Measurements from ENCODE around the gene SPINK1. TPM values are rescaled to one million over a fixed set of nuclear protein-coding genes. Genes with fewer than 3 reads are reported as not detected.
"Not testable (repeated sequence)": the region's sequence is repeated elsewhere in the genome, so short reads cannot be mapped to it uniquely, and the experiment has no call there.

Gene SPINK1
- total RNA-seq, 1 experiment from 2014 or later, result 4.5 TPM

DNA sequence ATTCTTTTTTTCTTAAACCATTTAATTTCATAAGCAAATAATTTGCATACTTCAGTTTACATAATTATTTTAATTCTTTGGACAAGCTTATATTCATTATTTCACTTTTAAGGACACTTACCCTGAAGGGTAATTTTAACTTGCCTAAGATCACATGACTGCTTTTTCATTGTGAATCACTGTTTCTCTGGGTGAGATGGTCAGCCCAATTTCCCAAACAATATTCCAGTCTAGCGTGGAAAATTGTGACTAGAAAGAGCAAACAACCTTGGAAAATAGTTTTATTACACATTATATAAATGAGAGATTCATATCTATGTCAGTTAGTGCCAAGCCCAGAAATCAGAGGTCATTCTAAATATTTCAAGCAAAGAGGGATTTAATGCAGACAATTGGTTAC lies 27.5 kb downstream of the SPINK1 start:
- Histone ChIP-seq H3K9me3 (ENCODE audit: control insufficient read depth in 1 of 2, insufficient read depth in 1 of 2, low read depth in 1 of 2, low read length in 2 of 2) (no peaks in the 10 kb centered on the region), H3K27me3 (ENCODE audit: insufficient read depth, low read length) (peaks cover 8% of the 10 kb centered on the region), H3K9me2 (ENCODE audit: insufficient read depth) (no peaks in the 10 kb centered on the region), H3K36me3 (ENCODE audit: control insufficient read depth in 1 of 2, insufficient read depth in 2 of 2, low read length in 2 of 2) (no peaks in the 10 kb centered on the region), H3K4me2 (ENCODE audit: low read length) (no peak overlapping the region), H3K79me2 (ENCODE audit: insufficient read depth, low read length) (no peaks in the 10 kb centered on the region), H3K27ac (ENCODE audit: low read depth, low read length) (no peak overlapping the region), H3K4me1 (ENCODE audit: control insufficient read depth in 1 of 2, insufficient read depth in 2 of 2, low read length in 2 of 2) (no peaks in the 10 kb centered on the region), H3K9ac (ENCODE audit: low read length) (no peak overlapping the region), H3K4me3 (replicated peaks in 1 of 2; ENCODE audit: low read depth in 1 of 2, low read length in 2 of 2) (no peak overlapping the region), H4K20me1 (ENCODE audit: insufficient read depth) (no peaks in the 10 kb centered on the region), H2AFZ (ENCODE audit: low read depth, low read length, poor library complexity, severe bottlenecking) (no peak overlapping the region)
- ATAC-seq (no peak), DNase-seq (ENCODE audit: low read depth, low spot score) (no peak)
- ChIA-PET POLR2A (no interaction called here), CTCF (no interaction called here), RAD21 (ENCODE audit: low non-redundant PET in 1 of 2, low total read pairs in 2 of 2, uncharacterized antibody in 2 of 2, unreplicated experiment in 2 of 2) (no interaction called here)
- no TSS peak for BruUV-seq (replicated peaks)
- TF ChIP-seq CBX3 (IDR thresholded peaks at IDR 0.05; ENCODE audit: low read depth), result no peak
- TF ChIP-seq TCF7L2 (IDR thresholded peaks at IDR 0.05; ENCODE audit: borderline replicate concordance, extremely low read depth, insufficient read depth, insufficient read length), result no peak
- TF ChIP-seq ZNF274 (IDR thresholded peaks at IDR 0.05; ENCODE audit: low read depth, low read length), result no peak
- TF ChIP-seq RAD21 (IDR thresholded peaks at IDR 0.05; ENCODE audit: low read depth), result no peak
- no peak for TF ChIP-seq ZBTB33 (IDR thresholded peaks at IDR 0.05; ENCODE audit: extremely low read depth, insufficient replicate concordance, low read length)
- intact Hi-C loops (cut with micrococcal nuclease), result no loop called here

- RAD21 ChIA-PET (ENCODE audit: low non-redundant PET in 1 of 2, low total read pairs in 2 of 2, uncharacterized antibody in 2 of 2, unreplicated experiment in 2 of 2); H3K27ac ChIP-seq (ENCODE audit: low read depth, low read length); H2AFZ ChIP-seq (ENCODE audit: low read depth, low read length, poor library complexity, severe bottlenecking); H4K20me1 ChIP-seq (ENCODE audit: insufficient read depth); H3K27me3 ChIP-seq (ENCODE audit: insufficient read depth, low read length); DNase-seq (ENCODE audit: low read depth, low spot score); H3K79me2 ChIP-seq (ENCODE audit: insufficient read depth, low read length); ATAC-seq; H3K9me3 ChIP-seq (ENCODE audit: control insufficient read depth in 1 of 2, insufficient read depth in 1 of 2, low read depth in 1 of 2, low read length in 2 of 2); BruUV-seq (replicated peaks); H3K36me3 ChIP-seq (ENCODE audit: control insufficient read depth in 1 of 2, insufficient read depth in 2 of 2, low read length in 2 of 2); H3K4me3 ChIP-seq (replicated peaks in 1 of 2; ENCODE audit: low read depth in 1 of 2, low read length in 2 of 2); intact Hi-C loops (cut with micrococcal nuclease); POLR2A ChIA-PET; H3K9me2 ChIP-seq (ENCODE audit: insufficient read depth); H3K4me1 ChIP-seq (ENCODE audit: control insufficient read depth in 1 of 2, insufficient read depth in 2 of 2, low read length in 2 of 2); CTCF ChIA-PET; H3K9ac ChIP-seq (ENCODE audit: low read length); H3K4me2 ChIP-seq (ENCODE audit: low read length): not testable (repeated sequence)
Observed at GRCh38 chr5:147803161-147803560, 28.3 kb downstream of the SPINK1 start.
